WTC11 (cell line): ENCODE data around the gene RASGEF1C. TPM values are rescaled to one million over a fixed set of nuclear protein-coding genes. Genes with fewer than 3 reads are reported as not detected.

Source experiments
- ATF1 ChIP-seq: sonication (generic); formaldehyde crosslinking; IDR thresholded peaks from 2 replicates; pipeline ENCODE4 v1.8.1; 2023; ENCODE audit warnings: mild to moderate bottlenecking, moderate library complexity, missing genetic modification reagents
- CREB1 ChIP-seq: sonication (generic); formaldehyde crosslinking; IDR thresholded peaks from 2 replicates; pipeline ENCODE4 v1.8.0; 2023; ENCODE audit warnings: mild to moderate bottlenecking, missing genetic modification reagents
- ESRRA ChIP-seq: sonication (generic); formaldehyde crosslinking; IDR thresholded peaks from 2 replicates; pipeline ENCODE4 v1.8.1; 2022; ENCODE audit warnings: mild to moderate bottlenecking, missing genetic modification reagents, borderline replicate concordance
- FOXJ3 ChIP-seq: sonication (generic); formaldehyde crosslinking; IDR thresholded peaks from 2 replicates; pipeline ENCODE4 v1.9.0; 2021; ENCODE audit warnings: missing genetic modification reagents, mild to moderate bottlenecking, borderline replicate concordance
- FOXK1 ChIP-seq: sonication (generic); formaldehyde crosslinking; IDR thresholded peaks from 2 replicates; pipeline ENCODE4 v1.8.0; 2022; ENCODE audit warnings: mild to moderate bottlenecking, moderate library complexity, missing genetic modification reagents
- IRF2 ChIP-seq: sonication (generic); formaldehyde crosslinking; IDR thresholded peaks from 2 replicates; pipeline ENCODE4 v1.8.0; 2022; ENCODE audit warnings: low read depth, missing genetic modification reagents, borderline replicate concordance
- MYBL2 ChIP-seq: sonication (generic); formaldehyde crosslinking; IDR thresholded peaks from 2 replicates; pipeline ENCODE4 v1.8.1; 2023; ENCODE audit warnings: mild to moderate bottlenecking, moderate library complexity, missing genetic modification reagents
- NFATC4 ChIP-seq: fragments of 250-450 bp; sonication (Bioruptor Pico); IDR thresholded peaks from 2 replicates; pipeline ENCODE4 v1.9.0; 2021; ENCODE audit warnings: mild to moderate bottlenecking
- NFE2L1 ChIP-seq: sonication (generic); formaldehyde crosslinking; IDR thresholded peaks from 2 replicates; pipeline ENCODE4 v1.8.1; 2023; ENCODE audit warnings: missing genetic modification reagents
- PRRX2 ChIP-seq: fragments of 250-450 bp; sonication (Bioruptor Pico); IDR thresholded peaks from 2 replicates; pipeline ENCODE4 v1.8.0; 2021; ENCODE audit warnings: mild to moderate bottlenecking
- RORB ChIP-seq: fragments of 250-450 bp; sonication (Bioruptor Pico); IDR thresholded peaks from 2 replicates; pipeline ENCODE4 v1.9.0; 2021; ENCODE audit warnings: mild to moderate bottlenecking
- TCF7 ChIP-seq: sonication (generic); formaldehyde crosslinking; IDR thresholded peaks from 2 replicates; pipeline ENCODE4 v1.8.0; 2022; ENCODE audit warnings: mild to moderate bottlenecking, low read depth, missing genetic modification reagents, moderate library complexity
- ZNF317 ChIP-seq: sonication (generic); formaldehyde crosslinking; IDR thresholded peaks from 2 replicates; pipeline ENCODE4 v1.8.1; 2023; ENCODE audit warnings: low read depth, mild to moderate bottlenecking, moderate library complexity, missing genetic modification reagents, borderline replicate concordance
- ZNF423 ChIP-seq: fragments of 250-450 bp; sonication (Bioruptor Pico); IDR thresholded peaks from 2 replicates; pipeline ENCODE4 v2.1.2; 2022; ENCODE audit warnings: mild to moderate bottlenecking, moderate library complexity
- total RNA-seq: library from RNA; stranded (reverse); gene quantifications from 3 replicates; pipeline ENCODE4 v1.2.3, GENCODE V29; 2021
- TF ChIP-seq, protein P1 (sequence below): sonication (generic); formaldehyde crosslinking; IDR thresholded peaks from 2 replicates; pipeline ENCODE4 v1.8.0; 2022; ENCODE audit warnings: mild to moderate bottlenecking, missing genetic modification reagents
- TF ChIP-seq, protein P2 (sequence below): sonication (generic); formaldehyde crosslinking; IDR thresholded peaks from 2 replicates; pipeline ENCODE4 v1.8.1; 2022; ENCODE audit warnings: mild to moderate bottlenecking, moderate library complexity, missing genetic modification reagents
- TF ChIP-seq, protein P3 (sequence below): fragments of 250-450 bp; sonication (Bioruptor Pico); IDR thresholded peaks from 2 replicates; pipeline ENCODE4 v1.9.0; 2021; ENCODE audit warnings: mild to moderate bottlenecking, borderline replicate concordance
- TF ChIP-seq, protein P4 (sequence below): fragments of 250-450 bp; sonication (Bioruptor Pico); IDR thresholded peaks from 2 replicates; pipeline ENCODE4 v1.9.0; 2021; ENCODE audit warnings: mild to moderate bottlenecking
- TF ChIP-seq, protein P5 (sequence below): sonication (generic); formaldehyde crosslinking; conservative IDR thresholded peaks from 2 replicates; pipeline ENCODE4 v1.8.1; 2023; ENCODE audit warnings: mild to moderate bottlenecking, low read depth, missing genetic modification reagents, moderate library complexity
- TF ChIP-seq, protein P6 (sequence below): fragments of 250-450 bp; sonication (Bioruptor Pico); IDR thresholded peaks from 2 replicates; pipeline ENCODE4 v2.1.2; 2022; ENCODE audit warnings: mild to moderate bottlenecking, moderate library complexity
- TF ChIP-seq, protein P7 (sequence below): sonication (generic); formaldehyde crosslinking; IDR thresholded peaks from 2 replicates; pipeline ENCODE4 v1.8.1; 2023; ENCODE audit warnings: mild to moderate bottlenecking, moderate library complexity, missing genetic modification reagents
- TF ChIP-seq, protein P8 (sequence below): sonication (generic); formaldehyde crosslinking; IDR thresholded peaks from 2 replicates; pipeline ENCODE4 v1.8.1; 2022; ENCODE audit warnings: low read depth, missing genetic modification reagents, borderline replicate concordance

Gene RASGEF1C
- total RNA-seq, 1 experiment from 2014 or later: 0.96 TPM

DNA sequence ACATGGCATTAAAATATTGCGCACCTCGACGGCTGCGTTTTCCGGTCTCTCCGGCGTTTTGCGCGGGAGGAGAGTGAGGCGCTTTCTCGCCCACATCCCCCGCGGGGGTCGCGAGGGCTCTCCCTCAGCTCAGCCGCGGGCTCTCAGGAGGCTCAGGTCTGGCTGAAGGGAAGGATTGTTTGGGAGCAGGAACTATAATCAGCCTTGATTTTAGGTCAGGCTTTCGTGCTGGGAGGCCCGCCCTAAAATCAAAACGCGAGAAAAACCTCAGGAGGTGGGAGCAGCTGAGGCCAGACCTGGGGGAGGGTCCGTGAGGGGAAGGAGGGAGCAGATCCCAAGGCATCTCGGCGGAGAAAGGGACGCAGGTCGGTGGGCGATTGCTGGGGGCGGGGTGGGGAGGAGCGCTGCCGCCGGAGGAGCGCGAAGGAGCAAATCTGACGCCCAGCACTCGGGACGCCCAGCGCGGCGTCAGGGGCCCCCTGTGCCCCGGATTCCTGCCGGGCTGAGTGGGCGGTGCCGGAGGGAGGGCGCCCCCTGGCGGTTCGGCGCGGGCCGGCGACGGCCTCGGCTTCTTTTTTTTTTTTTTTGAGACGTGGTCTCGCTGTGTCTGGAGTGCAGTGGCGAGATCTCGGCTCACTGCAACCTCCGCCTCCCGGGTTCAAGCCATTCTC is 118.8 kb downstream of the RASGEF1C start (continued):
- TF ChIP-seq, protein P1, sequence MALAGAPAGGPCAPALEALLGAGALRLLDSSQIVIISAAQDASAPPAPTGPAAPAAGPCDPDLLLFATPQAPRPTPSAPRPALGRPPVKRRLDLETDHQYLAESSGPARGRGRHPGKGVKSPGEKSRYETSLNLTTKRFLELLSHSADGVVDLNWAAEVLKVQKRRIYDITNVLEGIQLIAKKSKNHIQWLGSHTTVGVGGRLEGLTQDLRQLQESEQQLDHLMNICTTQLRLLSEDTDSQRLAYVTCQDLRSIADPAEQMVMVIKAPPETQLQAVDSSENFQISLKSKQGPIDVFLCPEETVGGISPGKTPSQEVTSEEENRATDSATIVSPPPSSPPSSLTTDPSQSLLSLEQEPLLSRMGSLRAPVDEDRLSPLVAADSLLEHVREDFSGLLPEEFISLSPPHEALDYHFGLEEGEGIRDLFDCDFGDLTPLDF: no peak
- TF ChIP-seq, protein P2, sequence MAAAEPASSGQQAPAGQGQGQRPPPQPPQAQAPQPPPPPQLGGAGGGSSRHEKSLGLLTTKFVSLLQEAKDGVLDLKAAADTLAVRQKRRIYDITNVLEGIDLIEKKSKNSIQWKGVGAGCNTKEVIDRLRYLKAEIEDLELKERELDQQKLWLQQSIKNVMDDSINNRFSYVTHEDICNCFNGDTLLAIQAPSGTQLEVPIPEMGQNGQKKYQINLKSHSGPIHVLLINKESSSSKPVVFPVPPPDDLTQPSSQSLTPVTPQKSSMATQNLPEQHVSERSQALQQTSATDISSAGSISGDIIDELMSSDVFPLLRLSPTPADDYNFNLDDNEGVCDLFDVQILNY (CRISPR knock-in tag): no peak
- TF ChIP-seq FOXK1 (no peak), TCF7 (CRISPR knock-in tag) (no peak), IRF2 (CRISPR knock-in tag) (no peak), ESRRA (no peak), PRRX2 (CRISPR knock-in tag) (no peak), RORB (CRISPR knock-in tag) (no peak), ZNF423 (CRISPR knock-in tag) (peak; percentile 84), CREB1 (CRISPR knock-in tag) (no peak), FOXJ3 (CRISPR knock-in tag) (no peak), NFATC4 (CRISPR knock-in tag) (no peak), ATF1 (no peak), MYBL2 (CRISPR knock-in tag) (no peak), NFE2L1 (no peak), ZNF317 (CRISPR knock-in tag) (no peak)
- TF ChIP-seq, protein P3, sequence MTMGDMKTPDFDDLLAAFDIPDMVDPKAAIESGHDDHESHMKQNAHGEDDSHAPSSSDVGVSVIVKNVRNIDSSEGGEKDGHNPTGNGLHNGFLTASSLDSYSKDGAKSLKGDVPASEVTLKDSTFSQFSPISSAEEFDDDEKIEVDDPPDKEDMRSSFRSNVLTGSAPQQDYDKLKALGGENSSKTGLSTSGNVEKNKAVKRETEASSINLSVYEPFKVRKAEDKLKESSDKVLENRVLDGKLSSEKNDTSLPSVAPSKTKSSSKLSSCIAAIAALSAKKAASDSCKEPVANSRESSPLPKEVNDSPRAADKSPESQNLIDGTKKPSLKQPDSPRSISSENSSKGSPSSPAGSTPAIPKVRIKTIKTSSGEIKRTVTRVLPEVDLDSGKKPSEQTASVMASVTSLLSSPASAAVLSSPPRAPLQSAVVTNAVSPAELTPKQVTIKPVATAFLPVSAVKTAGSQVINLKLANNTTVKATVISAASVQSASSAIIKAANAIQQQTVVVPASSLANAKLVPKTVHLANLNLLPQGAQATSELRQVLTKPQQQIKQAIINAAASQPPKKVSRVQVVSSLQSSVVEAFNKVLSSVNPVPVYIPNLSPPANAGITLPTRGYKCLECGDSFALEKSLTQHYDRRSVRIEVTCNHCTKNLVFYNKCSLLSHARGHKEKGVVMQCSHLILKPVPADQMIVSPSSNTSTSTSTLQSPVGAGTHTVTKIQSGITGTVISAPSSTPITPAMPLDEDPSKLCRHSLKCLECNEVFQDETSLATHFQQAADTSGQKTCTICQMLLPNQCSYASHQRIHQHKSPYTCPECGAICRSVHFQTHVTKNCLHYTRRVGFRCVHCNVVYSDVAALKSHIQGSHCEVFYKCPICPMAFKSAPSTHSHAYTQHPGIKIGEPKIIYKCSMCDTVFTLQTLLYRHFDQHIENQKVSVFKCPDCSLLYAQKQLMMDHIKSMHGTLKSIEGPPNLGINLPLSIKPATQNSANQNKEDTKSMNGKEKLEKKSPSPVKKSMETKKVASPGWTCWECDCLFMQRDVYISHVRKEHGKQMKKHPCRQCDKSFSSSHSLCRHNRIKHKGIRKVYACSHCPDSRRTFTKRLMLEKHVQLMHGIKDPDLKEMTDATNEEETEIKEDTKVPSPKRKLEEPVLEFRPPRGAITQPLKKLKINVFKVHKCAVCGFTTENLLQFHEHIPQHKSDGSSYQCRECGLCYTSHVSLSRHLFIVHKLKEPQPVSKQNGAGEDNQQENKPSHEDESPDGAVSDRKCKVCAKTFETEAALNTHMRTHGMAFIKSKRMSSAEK (CRISPR knock-in tag): no peak
- TF ChIP-seq, protein P4, sequence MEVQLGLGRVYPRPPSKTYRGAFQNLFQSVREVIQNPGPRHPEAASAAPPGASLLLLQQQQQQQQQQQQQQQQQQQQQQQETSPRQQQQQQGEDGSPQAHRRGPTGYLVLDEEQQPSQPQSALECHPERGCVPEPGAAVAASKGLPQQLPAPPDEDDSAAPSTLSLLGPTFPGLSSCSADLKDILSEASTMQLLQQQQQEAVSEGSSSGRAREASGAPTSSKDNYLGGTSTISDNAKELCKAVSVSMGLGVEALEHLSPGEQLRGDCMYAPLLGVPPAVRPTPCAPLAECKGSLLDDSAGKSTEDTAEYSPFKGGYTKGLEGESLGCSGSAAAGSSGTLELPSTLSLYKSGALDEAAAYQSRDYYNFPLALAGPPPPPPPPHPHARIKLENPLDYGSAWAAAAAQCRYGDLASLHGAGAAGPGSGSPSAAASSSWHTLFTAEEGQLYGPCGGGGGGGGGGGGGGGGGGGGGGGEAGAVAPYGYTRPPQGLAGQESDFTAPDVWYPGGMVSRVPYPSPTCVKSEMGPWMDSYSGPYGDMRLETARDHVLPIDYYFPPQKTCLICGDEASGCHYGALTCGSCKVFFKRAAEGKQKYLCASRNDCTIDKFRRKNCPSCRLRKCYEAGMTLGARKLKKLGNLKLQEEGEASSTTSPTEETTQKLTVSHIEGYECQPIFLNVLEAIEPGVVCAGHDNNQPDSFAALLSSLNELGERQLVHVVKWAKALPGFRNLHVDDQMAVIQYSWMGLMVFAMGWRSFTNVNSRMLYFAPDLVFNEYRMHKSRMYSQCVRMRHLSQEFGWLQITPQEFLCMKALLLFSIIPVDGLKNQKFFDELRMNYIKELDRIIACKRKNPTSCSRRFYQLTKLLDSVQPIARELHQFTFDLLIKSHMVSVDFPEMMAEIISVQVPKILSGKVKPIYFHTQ (CRISPR knock-in tag): peak; percentile 23; the same call in 1 of the 2 replicates
- TF ChIP-seq, protein P5, sequence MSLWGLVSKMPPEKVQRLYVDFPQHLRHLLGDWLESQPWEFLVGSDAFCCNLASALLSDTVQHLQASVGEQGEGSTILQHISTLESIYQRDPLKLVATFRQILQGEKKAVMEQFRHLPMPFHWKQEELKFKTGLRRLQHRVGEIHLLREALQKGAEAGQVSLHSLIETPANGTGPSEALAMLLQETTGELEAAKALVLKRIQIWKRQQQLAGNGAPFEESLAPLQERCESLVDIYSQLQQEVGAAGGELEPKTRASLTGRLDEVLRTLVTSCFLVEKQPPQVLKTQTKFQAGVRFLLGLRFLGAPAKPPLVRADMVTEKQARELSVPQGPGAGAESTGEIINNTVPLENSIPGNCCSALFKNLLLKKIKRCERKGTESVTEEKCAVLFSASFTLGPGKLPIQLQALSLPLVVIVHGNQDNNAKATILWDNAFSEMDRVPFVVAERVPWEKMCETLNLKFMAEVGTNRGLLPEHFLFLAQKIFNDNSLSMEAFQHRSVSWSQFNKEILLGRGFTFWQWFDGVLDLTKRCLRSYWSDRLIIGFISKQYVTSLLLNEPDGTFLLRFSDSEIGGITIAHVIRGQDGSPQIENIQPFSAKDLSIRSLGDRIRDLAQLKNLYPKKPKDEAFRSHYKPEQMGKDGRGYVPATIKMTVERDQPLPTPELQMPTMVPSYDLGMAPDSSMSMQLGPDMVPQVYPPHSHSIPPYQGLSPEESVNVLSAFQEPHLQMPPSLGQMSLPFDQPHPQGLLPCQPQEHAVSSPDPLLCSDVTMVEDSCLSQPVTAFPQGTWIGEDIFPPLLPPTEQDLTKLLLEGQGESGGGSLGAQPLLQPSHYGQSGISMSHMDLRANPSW (CRISPR knock-in tag): no peak
- TF ChIP-seq, protein P6, sequence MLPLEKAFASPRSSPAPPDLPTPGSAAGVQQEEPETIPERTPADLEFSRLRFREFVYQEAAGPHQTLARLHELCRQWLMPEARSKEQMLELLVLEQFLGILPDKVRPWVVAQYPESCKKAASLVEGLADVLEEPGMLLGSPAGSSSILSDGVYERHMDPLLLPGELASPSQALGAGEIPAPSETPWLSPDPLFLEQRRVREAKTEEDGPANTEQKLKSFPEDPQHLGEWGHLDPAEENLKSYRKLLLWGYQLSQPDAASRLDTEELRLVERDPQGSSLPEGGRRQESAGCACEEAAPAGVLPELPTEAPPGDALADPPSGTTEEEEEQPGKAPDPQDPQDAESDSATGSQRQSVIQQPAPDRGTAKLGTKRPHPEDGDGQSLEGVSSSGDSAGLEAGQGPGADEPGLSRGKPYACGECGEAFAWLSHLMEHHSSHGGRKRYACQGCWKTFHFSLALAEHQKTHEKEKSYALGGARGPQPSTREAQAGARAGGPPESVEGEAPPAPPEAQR (CRISPR knock-in tag): no peak
- TF ChIP-seq, protein P7, sequence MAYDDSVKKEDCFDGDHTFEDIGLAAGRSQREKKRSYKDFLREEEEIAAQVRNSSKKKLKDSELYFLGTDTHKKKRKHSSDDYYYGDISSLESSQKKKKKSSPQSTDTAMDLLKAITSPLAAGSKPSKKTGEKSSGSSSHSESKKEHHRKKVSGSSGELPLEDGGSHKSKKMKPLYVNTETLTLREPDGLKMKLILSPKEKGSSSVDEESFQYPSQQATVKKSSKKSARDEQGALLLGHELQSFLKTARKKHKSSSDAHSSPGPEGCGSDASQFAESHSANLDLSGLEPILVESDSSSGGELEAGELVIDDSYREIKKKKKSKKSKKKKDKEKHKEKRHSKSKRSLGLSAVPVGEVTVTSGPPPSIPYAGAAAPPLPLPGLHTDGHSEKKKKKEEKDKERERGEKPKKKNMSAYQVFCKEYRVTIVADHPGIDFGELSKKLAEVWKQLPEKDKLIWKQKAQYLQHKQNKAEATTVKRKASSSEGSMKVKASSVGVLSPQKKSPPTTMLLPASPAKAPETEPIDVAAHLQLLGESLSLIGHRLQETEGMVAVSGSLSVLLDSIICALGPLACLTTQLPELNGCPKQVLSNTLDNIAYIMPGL: peak; percentile 78
- TF ChIP-seq, protein P8, sequence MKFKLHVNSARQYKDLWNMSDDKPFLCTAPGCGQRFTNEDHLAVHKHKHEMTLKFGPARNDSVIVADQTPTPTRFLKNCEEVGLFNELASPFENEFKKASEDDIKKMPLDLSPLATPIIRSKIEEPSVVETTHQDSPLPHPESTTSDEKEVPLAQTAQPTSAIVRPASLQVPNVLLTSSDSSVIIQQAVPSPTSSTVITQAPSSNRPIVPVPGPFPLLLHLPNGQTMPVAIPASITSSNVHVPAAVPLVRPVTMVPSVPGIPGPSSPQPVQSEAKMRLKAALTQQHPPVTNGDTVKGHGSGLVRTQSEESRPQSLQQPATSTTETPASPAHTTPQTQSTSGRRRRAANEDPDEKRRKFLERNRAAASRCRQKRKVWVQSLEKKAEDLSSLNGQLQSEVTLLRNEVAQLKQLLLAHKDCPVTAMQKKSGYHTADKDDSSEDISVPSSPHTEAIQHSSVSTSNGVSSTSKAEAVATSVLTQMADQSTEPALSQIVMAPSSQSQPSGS (CRISPR knock-in tag): no peak
